DND-41 (cell line): ENCODE data around the gene RABGAP1L.

Experiments
- EZH2 ChIP-seq: IDR thresholded peaks from 3 replicates; pipeline ENCODE4 v1.6.1; 2012; ENCODE audit warnings: borderline replicate concordance, low read depth, mild to moderate bottlenecking, moderate library complexity, low read length, inconsistent platforms; ENCODE audit not compliant: severe bottlenecking
- TF ChIP-seq, protein P1 (sequence below): IDR thresholded peaks from 2 replicates; pipeline ENCODE4 v1.5.1; 2012; ENCODE audit warnings: borderline replicate concordance, low read length, moderate library complexity, mild to moderate bottlenecking; ENCODE audit not compliant: poor library complexity, severe bottlenecking; ENCODE audit errors: extremely low read depth

DNA sequence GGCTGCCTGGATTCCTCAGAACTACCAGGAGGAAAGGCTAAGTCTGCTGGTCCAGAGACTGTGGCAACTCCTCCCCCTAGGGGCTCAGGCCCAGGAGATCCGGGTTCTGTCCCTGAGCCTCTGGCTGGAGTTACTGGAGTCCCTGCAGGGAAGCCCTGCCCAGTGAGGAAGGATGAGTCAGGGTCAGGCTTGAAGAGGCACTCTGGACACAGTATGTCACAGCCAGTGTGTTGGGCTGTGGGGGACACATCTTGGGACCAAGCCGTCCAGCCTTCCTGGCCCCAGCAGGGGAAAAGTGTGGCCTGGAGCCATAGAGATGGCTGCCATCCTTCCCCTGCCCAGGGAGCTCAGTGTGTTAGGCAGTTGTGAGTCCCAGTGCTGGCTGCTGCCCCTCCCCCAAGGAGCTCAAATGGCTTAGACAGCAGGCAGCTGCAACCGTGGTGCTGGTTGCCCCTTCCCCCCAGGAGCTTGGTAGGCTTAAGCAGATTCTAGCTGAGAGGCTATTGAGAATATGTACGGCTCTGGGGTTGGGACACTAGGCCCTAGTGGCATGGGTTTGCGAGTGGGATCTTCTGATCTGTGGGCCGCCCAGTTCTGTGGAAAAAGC is 28.2 kb upstream of the RABGAP1L start:
- TF ChIP-seq, protein P1, sequence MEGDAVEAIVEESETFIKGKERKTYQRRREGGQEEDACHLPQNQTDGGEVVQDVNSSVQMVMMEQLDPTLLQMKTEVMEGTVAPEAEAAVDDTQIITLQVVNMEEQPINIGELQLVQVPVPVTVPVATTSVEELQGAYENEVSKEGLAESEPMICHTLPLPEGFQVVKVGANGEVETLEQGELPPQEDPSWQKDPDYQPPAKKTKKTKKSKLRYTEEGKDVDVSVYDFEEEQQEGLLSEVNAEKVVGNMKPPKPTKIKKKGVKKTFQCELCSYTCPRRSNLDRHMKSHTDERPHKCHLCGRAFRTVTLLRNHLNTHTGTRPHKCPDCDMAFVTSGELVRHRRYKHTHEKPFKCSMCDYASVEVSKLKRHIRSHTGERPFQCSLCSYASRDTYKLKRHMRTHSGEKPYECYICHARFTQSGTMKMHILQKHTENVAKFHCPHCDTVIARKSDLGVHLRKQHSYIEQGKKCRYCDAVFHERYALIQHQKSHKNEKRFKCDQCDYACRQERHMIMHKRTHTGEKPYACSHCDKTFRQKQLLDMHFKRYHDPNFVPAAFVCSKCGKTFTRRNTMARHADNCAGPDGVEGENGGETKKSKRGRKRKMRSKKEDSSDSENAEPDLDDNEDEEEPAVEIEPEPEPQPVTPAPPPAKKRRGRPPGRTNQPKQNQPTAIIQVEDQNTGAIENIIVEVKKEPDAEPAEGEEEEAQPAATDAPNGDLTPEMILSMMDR = no peak
- no peak for TF ChIP-seq EZH2
